ENCODE data around the gene ZYG11A.
"Not testable (repeated sequence)": the region's sequence is repeated elsewhere in the genome, so short reads cannot be mapped to it uniquely, and the experiment has no call there.

ZYG11A gene

DNA sequence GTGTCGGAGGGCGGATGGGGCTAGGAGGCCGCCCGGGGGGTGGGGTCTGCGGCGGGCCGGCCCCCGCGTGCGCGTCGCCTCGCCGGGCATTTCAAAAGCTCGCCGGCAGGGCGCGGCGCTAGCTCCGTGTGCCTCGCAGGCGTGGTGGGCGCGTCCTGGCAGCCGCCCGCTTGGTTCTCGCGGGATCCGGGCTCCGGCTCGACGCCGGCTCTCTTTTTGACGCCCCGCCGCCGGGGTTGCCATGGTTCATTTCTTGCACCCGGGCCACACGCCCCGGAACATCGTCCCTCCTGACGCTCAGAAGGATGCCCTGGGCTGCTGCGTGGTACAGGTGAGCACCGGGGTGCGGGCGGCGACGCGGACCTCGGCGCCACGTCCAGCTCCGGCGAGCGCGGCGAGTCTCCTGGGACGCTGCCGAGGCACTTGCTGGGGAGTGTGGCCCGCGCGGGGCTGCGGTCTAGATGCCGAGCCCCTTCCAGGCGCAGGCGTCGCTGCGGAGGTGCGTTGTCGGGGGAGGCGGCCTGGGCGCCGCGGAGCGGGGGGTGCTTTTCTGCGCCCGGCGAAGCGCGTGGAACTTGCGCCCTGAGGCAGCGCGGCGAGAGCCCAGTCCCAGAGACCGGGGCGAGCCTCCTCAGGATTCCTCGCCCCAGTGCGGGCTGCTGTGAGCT, at the start of gene ZYG11A:
ZYG11A (plus strand) TSS at position 118 of the 668 bp plus-strand sequence; CDS start at position 242, 124 bp downstream.
- peak; percentile 93 for DNase-seq (ENCODE audit: low spot score)

DNA sequence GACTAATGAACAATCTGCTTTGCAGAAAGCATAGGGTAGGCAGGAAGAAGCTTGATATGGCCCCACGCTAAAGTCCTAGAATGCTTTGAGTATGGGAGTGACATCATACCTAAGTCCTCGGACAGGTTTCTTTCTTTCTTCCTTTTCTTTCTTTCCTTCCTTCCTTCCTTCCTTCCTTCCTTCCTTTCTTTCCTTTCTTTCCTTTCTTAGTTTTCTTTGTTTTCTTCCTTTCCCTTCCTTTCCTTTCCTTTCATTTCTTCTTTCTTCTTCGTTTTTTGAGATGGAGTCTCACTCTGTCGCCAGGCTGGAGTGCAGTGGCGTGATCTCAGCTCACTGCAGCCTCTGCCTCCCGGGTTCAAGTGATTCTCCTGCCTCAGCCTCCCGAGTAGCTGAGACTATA, 48.8 kb upstream of the ZYG11A start:
- DNase-seq (ENCODE audit: low spot score), result not testable (repeated sequence)

DNA sequence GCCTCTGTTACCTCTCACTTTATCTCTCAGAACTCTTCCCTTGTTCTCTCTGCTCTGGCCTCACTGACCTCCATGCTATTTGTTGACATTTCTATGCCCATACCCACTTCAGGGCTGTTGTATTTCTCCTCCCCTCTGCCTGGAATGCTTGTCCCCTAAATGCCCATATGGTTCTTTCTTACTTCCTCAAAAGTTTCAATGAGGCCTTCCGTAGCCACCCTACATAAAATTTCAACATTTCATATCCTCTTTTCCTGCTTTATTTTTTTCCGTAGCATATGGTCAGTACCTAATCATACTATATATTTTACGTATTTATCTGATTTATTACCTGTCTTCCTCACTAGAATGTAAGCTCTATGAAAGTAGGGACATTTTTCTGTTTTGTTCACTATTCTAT, 47.1 kb upstream of the ZYG11A start:
- no peak for DNase-seq (ENCODE audit: low spot score)

DNA sequence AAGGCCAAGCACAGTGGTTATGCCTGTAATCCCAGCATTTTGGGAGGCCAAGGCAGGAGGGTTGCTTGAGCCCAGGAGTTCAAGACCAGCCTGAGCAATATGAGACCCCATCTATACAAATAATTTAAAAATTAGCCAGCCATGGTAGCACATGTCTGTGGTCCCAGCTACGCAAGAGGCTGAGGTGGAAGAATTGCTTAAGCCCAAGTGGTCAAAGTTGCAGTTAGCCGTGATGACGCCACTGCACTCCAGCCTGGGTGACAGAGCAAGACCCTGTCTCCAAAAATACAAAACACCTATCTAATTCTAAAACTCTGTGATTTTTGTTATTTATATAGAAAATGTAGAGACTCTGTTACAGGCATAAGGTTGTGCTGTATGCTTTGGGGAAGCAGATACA, 44.2 kb upstream of the ZYG11A start:
- DNase-seq (ENCODE audit: low spot score), result no peak

DNA sequence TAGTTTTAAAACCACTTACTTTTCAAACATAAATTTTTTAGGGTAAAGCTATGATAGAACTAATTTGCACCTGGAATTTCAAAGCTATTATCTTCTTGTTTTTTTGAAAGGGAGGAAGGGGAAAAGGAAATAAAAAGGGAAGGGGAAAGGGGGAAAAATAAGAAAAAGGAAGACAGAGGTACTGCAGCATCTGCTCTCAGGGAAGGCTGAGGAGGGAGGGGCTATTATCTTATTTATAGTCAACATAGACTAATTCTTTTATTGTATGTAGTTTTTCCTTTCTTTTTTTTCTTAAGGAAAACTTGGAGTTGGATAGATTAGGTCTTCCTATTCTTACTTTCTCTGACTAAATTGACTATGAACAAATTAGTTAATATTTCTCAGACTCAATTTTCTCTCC, 41.5 kb upstream of the ZYG11A start:
- no peak for DNase-seq (ENCODE audit: low spot score)

DNA sequence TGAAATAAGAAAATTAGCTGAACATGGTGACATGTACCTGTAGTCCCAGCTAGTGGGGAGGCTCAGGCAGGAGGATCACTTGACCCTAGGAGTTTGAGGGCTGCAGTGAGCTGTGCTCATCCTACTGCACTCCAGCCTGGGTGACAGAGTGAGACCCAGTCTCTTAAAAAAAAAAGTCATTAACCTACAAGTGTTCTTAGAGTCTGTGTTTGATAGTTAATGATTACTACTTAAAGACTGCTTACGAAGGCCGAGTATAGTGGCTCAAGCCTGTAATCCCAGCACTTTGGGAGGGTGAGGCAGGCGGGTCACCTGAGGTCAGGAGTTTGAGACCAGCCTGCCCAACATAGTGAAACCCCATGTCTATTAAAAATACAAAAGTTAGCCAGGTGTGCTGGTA, 38.5 kb upstream of the ZYG11A start:
- DNase-seq (ENCODE audit: low spot score), result not testable (repeated sequence)

DNA sequence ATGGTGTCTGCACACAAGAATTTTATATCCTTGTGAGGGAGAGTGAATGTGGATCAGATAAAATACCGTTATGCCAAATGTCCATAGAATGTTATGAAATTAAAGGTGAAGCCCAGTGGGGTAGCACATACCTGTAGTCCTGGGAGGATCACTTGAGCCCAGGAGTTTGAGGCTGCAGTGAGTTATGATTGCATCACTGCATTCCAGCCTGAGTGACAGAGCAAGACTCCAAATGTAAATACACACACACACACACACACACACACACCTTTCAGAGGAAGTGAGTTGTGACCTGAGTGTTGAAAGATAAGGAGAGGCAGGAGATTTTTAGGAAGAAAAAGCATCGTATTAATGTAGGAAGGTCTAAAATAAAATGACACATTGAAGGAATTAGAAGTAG, 28.1 kb upstream of the ZYG11A start:
- no peak for DNase-seq (ENCODE audit: low spot score)

DNA sequence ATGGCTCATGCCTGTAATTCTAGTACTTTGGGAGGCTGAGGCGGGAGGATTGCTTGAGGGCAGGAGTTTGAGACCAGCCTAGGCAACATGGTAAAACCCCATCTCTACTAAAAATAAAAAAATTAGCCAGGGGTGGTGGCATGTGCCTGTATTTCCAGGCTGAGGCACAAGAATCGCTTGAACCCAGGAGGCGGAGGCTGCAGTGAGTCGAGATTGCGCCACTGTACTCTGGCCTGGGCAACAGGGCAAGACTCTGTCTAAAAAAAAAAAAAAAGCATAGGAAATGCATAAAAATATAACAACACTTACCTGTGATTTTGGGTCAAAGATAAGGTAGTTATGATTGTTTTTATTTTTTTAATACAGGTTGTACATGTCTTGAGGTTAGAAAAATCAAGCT, 21.7 kb upstream of the ZYG11A start:
- DNase-seq (ENCODE audit: low spot score), result not testable (repeated sequence)

DNA sequence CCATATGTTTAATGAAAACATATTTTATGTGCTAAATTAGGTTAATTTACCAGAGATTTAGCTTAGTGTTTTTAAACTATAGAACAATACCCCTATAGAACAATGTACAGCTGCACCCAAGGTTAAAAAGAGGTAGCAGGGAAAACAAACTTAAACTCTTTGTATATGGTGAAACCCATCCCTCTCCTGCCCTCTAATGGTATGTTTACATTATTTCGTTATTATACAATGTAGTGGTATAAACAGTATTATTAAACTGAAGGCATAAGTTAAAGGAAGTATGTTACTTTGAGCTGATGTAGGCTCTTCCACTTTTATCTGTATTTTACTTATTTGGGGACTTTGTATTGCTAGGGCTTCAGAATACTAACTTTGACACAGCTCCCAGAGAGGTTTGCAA, 16.7 kb upstream of the ZYG11A start:
- DNase-seq (ENCODE audit: low spot score), result no peak

DNA sequence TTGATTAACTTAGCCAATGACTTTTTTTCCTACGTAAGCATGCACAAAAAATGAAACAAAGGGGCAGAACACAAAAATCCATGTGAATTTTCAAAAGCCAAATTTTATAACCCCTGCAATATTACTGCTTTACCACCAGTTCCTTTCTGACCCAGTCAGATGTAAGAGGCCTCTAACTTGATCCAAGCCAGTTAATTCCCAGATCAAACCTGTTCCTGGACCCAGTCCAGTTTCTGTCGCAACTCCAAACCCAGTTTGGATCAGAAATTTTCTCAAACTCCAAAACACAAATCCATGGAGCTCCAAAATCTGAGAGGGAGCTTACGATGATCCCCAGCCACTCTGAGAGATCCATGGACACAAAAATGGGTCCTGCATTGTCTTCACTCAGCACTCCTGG, 7.8 kb upstream of the ZYG11A start:
- no peak for DNase-seq (ENCODE audit: low spot score)

DNA sequence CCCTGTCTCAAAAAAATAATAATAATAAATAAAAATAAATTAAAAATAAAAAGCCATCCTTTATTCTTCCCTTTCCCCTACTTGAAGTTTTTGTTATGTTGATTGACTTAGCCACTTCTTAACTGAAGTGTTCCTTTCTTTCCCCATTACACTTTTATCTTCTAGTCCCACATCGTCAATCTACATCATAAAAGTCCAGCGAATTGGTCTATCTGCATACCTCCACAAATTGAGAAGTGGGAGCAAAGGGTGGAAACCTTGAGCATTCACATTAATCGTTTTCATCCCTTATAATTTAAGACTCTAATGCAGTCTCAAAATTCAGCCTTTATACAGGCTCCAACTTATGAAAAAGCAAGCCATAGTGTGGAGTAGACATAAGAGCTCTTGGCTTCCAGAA, 6.5 kb upstream of the ZYG11A start:
- no peak for DNase-seq (ENCODE audit: low spot score)

DNA sequence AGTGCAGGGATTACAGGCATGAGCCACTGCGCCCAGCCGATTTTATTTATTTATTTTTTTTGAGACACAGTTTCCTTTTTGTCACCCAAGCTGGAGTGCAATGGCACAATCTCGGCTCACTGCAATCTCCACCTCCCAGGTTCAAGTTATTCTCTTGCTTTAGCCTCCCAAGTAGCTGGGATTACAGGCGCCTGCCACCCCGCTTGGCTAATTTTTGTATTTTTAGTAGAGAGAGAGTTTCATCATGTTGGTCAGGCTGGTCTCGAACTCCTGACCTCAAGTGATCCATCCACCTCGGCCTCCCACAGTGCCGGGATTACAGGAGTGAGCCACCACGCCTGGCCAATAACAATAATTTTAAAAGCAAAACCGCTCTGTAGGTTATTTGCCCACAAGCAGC, 3.4 kb upstream of the ZYG11A start:
- DNase-seq (ENCODE audit: low spot score), result not testable (repeated sequence)

DNA sequence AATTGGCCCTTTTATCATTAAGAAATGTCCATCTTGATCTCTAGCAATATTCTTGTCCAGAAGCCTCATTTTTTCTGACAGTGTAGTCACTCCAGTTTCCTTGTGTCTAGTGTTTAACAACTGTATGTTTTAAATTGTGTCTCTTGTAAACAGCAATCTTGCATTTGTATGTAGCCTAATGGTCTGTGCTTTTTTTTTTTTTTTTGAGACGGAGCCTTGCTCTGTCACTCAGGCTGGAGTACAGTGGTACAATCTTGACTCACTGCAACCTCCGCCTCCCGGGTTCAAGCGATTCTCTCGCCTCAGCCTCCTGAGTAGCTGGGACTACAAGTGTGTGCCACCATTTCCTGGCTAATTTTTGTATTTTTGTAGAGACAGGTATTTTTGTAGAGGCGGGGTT, 2.6 kb downstream of the ZYG11A start:
- not testable (repeated sequence) for DNase-seq (ENCODE audit: low spot score)

DNA sequence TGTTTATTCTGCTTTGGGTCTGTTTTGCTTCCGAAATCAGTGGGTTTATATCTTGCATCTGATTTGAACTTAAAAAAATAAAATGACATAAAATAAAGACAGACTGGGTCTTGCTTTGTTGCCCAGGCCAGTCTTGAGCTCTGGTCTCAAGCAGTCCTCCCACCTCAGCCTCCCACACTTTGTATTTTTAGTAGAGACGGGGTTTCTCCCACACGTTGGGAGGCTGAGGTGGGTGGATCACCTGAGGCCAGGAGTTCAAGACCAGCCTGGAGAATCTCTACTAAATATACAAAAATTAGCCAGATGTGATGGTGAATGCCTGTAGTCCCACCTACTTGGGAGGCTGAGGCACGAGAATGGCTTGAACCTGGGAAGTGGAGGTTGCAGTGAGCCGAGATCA, 5.9 kb downstream of the ZYG11A start:
- no peak for DNase-seq (ENCODE audit: low spot score)

DNA sequence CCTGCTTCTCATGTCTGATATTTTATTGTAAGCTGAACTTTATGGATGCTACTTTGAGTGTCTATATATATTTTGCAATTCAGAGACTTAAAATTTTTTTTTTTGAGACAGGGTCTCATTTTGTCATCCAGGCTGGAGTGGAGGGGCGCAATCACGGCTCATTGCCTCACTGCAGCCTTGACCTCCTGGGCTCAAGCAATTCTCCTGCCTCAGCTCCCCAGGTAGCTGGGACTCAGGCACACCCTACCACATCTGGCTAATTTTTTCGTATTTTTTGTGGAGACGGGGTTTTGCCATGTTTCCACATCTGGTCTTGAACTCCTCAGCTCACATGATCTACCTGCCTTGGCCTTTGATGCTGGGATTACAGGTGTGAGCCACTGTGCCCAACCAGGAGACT, 8.4 kb downstream of the ZYG11A start:
- no peak for DNase-seq (ENCODE audit: low spot score)

DNA sequence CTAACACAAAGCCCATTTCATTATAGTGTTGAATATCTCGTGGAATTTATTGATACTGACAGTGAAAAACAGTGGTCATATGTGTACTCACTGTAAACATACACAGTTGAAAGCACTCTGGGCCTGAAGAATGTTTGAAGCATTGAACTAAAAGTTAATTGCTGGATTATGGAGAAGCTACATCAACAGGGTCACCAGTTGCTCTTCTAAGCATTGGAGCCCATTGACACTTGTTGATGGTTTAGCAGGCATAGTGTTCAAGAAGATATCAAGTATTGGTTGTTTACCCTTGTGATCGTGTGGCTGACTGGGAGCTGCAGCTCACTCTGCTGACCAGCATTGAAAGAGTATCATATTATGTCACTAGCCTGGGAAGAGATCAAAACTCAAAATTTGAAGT, 10.3 kb downstream of the ZYG11A start:
- DNase-seq (ENCODE audit: low spot score), result no peak

DNA sequence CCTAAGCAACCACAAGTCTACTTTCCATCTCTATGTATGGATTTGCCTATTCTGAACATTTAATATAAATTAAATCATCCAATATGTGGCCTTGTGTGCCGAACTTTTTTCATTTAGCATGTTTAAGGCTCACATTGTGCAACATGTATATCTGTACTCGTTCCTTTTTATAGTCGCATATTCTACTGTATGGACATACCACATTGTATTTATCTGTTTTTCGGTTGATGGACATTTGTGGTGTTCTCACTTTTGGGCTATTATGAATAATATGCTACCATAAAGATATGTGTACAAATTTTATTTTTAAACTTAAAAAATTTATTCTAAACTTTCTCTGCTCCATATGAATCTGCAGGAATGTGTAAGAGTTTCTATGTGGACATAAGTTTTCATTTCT, 13.0 kb downstream of the ZYG11A start:
- DNase-seq (ENCODE audit: low spot score), result no peak

DNA sequence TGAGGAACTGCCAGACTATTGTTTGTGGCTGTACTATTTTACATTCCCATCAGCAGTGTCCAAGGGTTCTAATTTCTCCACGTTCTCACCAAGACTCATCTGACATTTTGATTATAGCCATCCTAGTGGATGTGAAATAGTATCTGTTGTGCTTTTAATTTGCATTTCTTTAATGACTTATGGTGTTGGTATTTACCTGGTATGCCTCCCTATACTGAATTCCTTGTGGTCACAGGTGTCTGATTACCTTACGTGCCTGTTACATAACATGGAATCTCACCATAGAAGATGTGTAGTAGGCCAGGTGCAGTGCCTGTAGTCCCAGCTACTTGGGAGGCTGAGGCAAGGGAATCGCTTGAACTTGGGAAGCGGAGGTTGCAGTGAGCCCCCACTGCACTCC, 13.5 kb downstream of the ZYG11A start:
- no peak for DNase-seq (ENCODE audit: low spot score)

DNA sequence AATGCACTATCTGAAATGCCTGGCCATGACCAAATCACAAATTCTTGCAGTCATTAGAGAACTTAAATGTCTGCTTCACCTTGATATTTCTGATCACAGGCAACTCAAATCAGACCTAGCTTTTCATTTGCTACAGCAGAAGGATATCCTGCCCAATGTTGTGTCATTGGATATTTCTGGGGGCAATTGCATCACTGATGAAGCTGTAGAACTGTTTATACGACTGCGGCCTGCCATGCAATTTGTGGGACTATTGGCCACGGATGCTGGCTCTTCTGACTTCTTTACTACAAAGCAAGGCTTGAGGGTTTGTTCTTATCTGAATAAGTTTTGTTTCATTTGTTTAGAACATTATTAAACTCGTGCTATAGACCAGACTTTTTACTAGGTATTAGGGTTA, 14.9 kb downstream of the ZYG11A start:
- DNase-seq (ENCODE audit: low spot score), result no peak

DNA sequence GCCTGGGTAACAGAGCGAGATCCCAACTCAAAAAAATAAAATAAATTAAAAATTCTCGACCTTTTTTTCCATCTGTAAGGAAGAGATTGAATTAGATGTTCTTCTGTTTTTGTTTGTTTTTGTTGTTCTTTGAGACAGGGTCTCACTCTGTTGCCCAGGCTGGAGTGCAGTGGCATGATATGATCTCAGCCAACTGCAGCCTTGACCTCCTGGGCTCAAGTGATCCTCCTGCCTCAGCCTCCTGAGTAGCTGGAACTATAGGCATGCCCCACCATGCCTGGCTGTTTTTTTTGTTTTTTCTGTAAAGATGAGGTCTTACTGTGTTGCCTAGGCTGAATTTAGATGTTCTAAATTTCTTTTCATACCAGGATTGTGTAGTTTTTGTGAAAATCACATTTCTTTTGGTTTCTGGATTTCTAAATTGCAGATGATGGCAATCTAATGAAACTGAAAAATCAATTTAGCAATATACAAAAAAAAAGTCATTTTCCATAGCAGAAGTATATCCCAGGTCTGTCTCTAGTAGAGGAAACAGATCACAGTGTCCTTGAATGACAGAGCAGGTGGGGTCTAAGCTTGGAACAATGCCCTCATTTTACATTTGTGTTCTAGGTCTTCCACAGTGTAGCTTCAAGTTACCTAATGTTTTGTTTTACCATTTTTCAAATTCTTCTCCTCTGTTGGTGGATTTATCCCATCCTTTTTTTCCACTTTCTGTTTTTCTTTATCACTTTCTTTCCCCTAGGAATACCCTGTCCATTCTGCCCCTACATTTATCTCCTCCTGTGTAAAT, 20.3 kb downstream of the ZYG11A start:
- no peak for DNase-seq (ENCODE audit: low spot score)

DNA sequence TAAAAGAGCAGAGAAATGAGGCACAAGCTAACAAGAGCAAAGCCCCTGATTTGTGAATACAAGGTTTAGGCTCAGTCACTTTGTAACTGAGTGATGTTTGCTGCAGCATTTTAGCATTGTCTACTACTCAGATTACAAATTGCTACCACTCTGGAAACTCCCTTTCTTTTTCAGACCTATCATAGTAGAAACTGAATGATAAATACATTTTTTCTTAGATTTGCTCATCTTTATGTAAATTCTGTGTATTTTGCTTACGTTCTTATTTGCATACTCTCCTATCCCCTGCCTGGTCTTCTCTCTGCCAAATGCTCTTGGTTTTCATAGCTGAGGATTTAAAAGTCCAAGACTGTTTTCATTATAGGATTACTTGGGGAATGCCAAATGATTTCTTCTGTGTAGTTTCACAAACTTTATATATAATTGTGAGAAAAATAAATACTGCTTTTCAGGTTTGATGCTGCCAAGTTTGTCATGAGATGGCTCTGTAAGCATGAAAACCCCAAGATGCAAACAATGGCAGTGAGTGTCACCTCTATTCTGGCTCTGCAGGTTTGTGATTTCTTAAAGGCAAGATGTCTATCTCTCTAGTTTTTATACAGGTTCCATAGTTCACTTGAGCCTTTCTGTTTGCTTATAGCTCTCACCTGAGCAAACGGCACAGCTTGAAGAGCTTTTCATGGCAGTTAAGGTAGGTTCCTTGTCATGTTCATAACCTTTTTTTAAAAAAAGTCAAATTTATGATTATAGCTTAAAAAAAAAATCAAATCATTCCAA, 24.7 kb downstream of the ZYG11A start:
- no peak for DNase-seq (ENCODE audit: low spot score)

DNA sequence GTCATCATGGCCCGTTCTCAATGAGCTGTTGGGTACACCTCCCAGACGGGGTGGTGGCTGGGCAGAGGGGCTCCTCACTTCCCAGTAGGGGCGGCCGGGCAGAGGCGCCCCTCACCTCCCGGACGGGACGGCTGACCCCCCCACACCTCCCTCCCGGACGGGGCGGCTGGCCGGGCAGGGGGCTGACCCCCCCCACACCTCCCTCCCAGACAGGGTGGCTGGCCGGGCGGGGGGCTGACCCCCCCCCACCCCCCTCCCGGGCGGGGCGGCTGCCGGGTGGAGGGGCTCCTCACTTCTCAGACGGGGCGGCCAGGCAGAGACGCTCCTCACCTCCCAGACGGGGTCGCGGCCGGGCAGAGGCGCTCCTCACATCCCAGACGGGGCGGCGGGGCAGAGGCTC, 27.2 kb downstream of the ZYG11A start:
- DNase-seq (ENCODE audit: low spot score), result not testable (repeated sequence)

DNA sequence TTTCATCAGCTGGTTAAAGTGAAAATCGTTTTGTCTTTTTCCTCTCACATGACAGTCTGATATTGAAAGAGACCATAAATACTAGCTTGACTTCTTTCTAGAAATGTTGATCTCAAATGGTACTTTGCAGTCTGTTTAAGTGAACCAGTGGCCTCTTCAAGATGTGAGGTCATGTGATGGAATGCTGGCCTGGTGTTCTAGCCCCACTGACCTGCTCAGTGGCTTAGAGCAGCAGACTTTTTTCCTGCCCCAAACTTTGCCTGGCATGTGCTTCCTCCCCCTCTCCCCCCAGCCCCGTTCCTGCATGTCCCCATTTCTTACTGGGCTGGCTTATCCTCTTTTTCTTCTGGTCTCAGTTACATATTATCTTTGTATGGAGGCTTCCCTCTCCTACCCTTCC, 34.3 kb downstream of the ZYG11A start:
- no peak for DNase-seq (ENCODE audit: low spot score)
